GM12801 (cell line): ENCODE data around the gene ZNF135.

ENCODE experiments used
- CTCF ChIP-seq: IDR thresholded peaks from one replicate; pipeline ENCODE4 v1.5.1; 2011; ENCODE audit warnings: control low read depth; ENCODE audit not compliant: insufficient read length; ENCODE audit errors: extremely low read depth

ZNF135 gene

DNA sequence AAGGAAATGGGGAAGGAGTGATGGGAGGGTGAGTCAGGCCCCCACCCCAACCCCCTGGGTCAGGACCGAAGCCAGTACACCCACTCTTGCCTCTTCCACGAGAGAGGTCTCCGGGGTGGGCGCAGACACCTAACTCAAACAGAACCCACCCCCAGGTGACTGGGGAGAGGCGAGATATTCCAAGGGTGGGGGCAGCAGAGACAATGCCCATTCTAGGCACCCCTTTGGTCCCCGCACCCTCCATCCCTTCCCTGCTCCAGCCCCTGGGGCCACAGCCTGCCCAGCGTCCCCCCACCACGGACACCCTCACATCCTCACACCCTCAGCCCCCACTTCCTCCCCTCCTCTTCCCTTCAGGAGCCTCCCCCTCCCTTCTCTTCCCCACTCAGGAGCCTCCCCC is 38.3 kb downstream of the ZNF135 start:
- TF ChIP-seq CTCF, result no peak

GRCh38 chr19:58097781-58098681 is 38.9 kb downstream of the ZNF135 start, which contains the start of gene ZSCAN18:
Gene ZSCAN18, minus strand, starts transcription at chr19:58098231. Its CDS starts 7,964 bp downstream, at chr19:58090267.
- no peak for TF ChIP-seq CTCF

- TF ChIP-seq CTCF, result no peak
Measured at GRCh38 chr19:58098682-58098998, 39.6 kb downstream of the ZNF135 start.

DNA sequence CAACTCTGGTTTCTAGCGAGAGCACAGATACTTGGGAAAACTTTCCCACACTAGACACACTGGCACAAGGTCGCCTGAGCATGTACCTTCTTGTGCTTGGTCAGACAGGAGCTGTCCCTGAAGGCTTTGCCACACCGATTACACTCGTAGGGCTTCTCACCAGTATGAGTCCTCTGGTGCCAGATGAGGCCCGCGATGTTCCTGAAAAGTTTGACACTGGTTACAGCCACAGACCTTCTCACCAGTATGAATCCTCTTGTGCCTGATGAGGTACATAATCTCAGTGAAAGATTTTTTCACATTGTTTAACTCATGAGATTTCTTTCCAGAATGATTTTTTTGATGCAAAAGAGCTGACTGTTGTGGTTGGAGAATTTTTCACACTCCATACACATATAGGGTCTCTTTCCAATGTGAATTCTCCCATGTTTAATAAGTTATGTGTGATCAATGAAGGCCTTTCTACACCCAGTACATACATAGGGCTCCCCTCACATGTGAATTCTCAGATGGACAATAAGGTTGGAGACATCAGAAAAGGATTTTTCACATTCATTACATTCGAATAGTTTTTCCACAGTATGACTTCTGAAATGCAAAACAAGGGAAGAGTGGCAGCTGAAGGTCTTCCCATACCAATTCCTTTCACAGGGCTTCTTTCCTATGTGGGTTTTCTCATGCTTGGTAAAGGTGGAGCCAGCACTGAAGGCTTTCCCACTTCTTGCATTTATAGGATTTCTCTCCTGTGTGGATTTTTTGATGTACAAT is 48.9 kb downstream of the ZNF135 start:
- TF ChIP-seq CTCF, result no peak

GRCh38 chr19:58108546-58108817 is 49.4 kb downstream of the ZNF135 start:
- no peak for TF ChIP-seq CTCF

DNA sequence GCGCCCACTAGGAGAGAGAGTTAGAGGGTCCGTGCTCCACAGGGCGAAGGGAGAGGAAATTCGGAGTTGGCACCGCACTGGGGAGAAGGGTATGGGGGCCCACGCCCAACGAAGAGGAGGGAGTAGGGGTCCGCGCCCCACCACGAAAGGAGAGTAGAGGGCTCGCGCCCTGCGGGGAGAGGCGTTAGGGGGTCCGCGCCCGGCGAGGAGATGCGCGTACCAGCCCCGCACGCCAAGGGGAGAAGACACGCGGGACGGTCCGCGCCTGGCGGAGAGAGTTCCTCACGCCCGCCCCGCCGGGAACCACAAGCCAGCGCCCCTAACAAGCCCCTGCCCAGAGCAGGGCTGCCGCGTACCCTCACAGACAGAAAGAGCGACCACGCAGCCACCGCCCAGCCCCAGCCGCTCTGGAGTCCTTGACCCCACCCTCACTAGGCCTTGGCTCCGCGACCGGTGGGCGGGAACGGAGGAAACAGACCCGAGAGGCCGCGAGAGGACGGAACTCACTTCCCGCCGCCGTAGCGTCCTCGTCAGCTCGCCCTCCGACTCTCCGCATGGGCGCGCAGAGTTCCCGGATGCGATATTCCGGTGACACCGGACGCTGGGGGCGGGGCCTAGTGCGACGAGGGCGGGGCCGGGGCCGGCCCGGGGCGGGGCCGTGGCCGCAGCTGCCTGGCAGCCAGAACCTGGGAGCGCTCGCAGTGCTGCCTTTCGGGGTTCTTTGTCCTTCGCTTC is 58.9 kb downstream of the ZNF135 start:
- no peak for TF ChIP-seq CTCF
